ENCODE measurements around the gene EIF2B4.

DNA sequence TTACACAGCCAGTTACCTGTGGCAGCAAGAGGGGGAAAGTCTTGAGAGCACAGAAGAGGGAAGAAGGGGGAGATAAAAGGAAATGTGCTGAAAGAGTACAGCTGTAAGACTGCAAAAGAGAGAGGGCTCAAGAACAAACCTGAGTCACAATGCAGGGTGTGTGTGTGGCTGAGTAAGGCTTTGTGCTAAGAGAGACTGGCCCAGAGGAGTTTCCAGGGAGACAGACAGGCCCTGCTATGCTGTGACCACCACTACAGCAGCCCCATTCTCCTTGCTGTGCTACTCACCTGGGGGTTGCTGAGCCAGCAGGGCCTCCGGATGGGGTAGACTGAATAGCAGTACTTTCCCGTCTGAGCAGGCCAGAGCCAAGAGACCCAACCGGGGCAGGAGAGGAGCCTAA is 34.8 kb downstream of the EIF2B4 start:
- TF ChIP-seq, protein P1, sequence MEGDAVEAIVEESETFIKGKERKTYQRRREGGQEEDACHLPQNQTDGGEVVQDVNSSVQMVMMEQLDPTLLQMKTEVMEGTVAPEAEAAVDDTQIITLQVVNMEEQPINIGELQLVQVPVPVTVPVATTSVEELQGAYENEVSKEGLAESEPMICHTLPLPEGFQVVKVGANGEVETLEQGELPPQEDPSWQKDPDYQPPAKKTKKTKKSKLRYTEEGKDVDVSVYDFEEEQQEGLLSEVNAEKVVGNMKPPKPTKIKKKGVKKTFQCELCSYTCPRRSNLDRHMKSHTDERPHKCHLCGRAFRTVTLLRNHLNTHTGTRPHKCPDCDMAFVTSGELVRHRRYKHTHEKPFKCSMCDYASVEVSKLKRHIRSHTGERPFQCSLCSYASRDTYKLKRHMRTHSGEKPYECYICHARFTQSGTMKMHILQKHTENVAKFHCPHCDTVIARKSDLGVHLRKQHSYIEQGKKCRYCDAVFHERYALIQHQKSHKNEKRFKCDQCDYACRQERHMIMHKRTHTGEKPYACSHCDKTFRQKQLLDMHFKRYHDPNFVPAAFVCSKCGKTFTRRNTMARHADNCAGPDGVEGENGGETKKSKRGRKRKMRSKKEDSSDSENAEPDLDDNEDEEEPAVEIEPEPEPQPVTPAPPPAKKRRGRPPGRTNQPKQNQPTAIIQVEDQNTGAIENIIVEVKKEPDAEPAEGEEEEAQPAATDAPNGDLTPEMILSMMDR (IDR thresholded peaks at IDR 0.05): no peak
- no peak for TF ChIP-seq POLR2A (IDR thresholded peaks at IDR 0.05)

Data from body of pancreas (tissue), 4 donors.